ENCODE data around the gene LYRM1. TPM values are rescaled to one million over a fixed set of nuclear protein-coding genes. Genes with fewer than 3 reads are reported as not detected.

Gene LYRM1
- total RNA-seq, 3 donors from 2014 or later: 42.6 to 54.6 (median 50.9) TPM

- Histone ChIP-seq H3K4me1 (peaks cover 4 to 6% of the 10 kb centered on the region in 2 donors), H3K27me3 (no peaks in the 10 kb centered on the region), H3K36me3 (no peaks in the 10 kb centered on the region), H3K9me3 (no peaks in the 10 kb centered on the region), H3K27ac (peak overlapping the region in 1 of 2 donors; percentile 20), H3K4me3 (no peak overlapping the region)
- no peak for DNase-seq (ENCODE audit: low spot score in 2 of 2)
- intact Hi-C loops (cut with DNase I; ENCODE audit: low total_unique reads): loop anchor here (5.0 kb wide), 1 partner anchor 448 kb away; no protein-coding TSS in a partner anchor
- TF ChIP-seq POLR2AphosphoS5 (IDR thresholded peaks at IDR 0.05) (no peak), POLR2A (IDR thresholded peaks at IDR 0.05) (no peak), CTCF (IDR thresholded peaks at IDR 0.05) (no peak)
Observed at GRCh38 chr16:20853981-20854620, 46.5 kb upstream of the LYRM1 start.

DNA sequence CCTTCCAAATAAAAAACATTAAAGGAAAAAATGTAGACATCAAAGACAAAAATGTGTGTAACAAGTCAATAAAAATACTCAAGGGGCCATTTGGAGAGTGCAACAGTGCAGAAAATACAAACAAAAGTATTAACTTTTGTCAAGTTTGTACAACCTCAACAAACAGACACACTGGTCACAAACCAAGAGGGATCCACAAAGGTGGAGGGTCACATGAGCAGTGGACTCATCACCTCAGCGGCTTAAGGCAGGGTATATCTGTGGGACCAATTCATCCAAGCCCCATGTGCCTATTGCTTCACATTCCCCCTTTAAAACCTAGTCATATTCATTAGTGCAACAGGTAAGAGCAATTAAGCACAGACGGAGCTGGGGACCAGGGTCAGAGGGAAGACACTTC lies 45.6 kb upstream of the LYRM1 start:
- no peaks in the 10 kb centered on the region for H3K36me3 ChIP-seq
- TF ChIP-seq POLR2AphosphoS5 (IDR thresholded peaks at IDR 0.05): no peak
- no peak for TF ChIP-seq POLR2A (IDR thresholded peaks at IDR 0.05)
- no peak for TF ChIP-seq CTCF (IDR thresholded peaks at IDR 0.05)
- peaks cover 4 to 6% of the 10 kb centered on the region in 2 donors for H3K4me1 ChIP-seq
- H3K27ac ChIP-seq: no peak overlapping the region
- no peak overlapping the region for H3K4me3 ChIP-seq
- DNase-seq (ENCODE audit: low spot score in 2 of 2): no peak
- H3K27me3 ChIP-seq: no peaks in the 10 kb centered on the region
- intact Hi-C loops (cut with DNase I; ENCODE audit: low total_unique reads): loop anchor here (5.0 kb wide), 1 partner anchor 447 kb away; no protein-coding TSS in a partner anchor
- no peaks in the 10 kb centered on the region for H3K9me3 ChIP-seq

GRCh38 chr16:20857281-20857680 lies 43.3 kb upstream of the LYRM1 start:
- H3K36me3 ChIP-seq: no peaks in the 10 kb centered on the region
- H3K27me3 ChIP-seq: no peaks in the 10 kb centered on the region
- no peak for TF ChIP-seq POLR2AphosphoS5 (IDR thresholded peaks at IDR 0.05)
- TF ChIP-seq POLR2A (IDR thresholded peaks at IDR 0.05): no peak
- no peak for TF ChIP-seq CTCF (IDR thresholded peaks at IDR 0.05)
- no peaks in the 10 kb centered on the region for H3K9me3 ChIP-seq
- no peak overlapping the region for H3K4me3 ChIP-seq
- no peak for DNase-seq (ENCODE audit: low spot score in 2 of 2)
- intact Hi-C loops (cut with DNase I; ENCODE audit: low total_unique reads): no loop called here
- H3K4me1 ChIP-seq: no peaks in the 10 kb centered on the region
- H3K27ac ChIP-seq: no peak overlapping the region

DNA sequence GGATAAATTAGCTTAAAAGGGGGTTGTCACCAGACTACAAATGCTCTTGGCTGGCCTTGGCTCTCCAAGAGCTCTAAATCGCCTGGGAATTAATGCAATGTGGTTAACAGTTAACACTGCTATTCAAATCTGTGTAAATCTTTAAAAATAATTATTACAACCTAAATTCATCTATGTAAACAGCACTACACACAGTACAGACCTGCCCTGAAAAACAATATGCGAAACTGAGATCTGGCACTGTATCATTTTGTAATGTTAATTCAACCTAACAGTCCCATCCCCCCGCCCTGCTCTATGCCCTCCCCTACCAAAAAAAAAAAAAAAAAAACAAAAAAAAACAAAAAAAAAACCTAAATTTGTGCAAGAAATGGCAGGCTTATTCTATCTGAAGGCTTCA lies 41.3 kb upstream of the LYRM1 start:
- no peaks in the 10 kb centered on the region for H3K4me1 ChIP-seq
- intact Hi-C loops (cut with DNase I; ENCODE audit: low total_unique reads): no loop called here
- no peak overlapping the region for H3K4me3 ChIP-seq
- DNase-seq (ENCODE audit: low spot score in 2 of 2): no peak
- H3K9me3 ChIP-seq: no peaks in the 10 kb centered on the region
- H3K36me3 ChIP-seq: no peaks in the 10 kb centered on the region
- H3K27me3 ChIP-seq: no peaks in the 10 kb centered on the region
- no peak overlapping the region for H3K27ac ChIP-seq
- TF ChIP-seq POLR2AphosphoS5 (IDR thresholded peaks at IDR 0.05) (no peak), CTCF (IDR thresholded peaks at IDR 0.05) (no peak), POLR2A (IDR thresholded peaks at IDR 0.05) (no peak)

DNA sequence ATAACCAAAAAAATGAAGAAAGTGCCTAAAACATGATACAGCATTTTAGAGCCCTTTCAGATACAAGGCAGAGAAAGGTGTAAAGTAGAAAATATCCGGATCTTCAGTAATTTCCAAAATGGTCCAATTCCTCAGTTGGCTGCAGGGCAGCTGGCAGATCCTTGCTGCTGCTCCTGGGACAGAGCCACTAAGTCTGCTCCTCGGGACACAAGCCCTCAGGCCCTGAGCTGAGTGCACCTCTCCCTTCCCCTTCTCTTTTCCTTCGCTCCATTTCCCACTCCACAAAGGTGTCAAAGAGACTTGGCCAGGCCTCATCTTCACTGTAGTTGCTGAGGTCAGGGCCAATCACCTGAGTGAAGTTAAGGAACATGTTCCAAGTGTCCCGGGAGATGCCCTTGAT lies 40.9 kb upstream of the LYRM1 start:
- H3K4me1 ChIP-seq: no peaks in the 10 kb centered on the region
- DNase-seq (ENCODE audit: low spot score in 2 of 2): no peak
- TF ChIP-seq CTCF (IDR thresholded peaks at IDR 0.05) (no peak), POLR2AphosphoS5 (IDR thresholded peaks at IDR 0.05) (no peak), POLR2A (IDR thresholded peaks at IDR 0.05) (no peak)
- H3K27me3 ChIP-seq: no peaks in the 10 kb centered on the region
- H3K27ac ChIP-seq: no peak overlapping the region
- H3K36me3 ChIP-seq: no peaks in the 10 kb centered on the region
- intact Hi-C loops (cut with DNase I; ENCODE audit: low total_unique reads): no loop called here
- no peak overlapping the region for H3K4me3 ChIP-seq
- no peaks in the 10 kb centered on the region for H3K9me3 ChIP-seq

All from breast epithelium (tissue), 4 donors.